ENCODE results near the gene WWC1.

WWC1 gene

DNA sequence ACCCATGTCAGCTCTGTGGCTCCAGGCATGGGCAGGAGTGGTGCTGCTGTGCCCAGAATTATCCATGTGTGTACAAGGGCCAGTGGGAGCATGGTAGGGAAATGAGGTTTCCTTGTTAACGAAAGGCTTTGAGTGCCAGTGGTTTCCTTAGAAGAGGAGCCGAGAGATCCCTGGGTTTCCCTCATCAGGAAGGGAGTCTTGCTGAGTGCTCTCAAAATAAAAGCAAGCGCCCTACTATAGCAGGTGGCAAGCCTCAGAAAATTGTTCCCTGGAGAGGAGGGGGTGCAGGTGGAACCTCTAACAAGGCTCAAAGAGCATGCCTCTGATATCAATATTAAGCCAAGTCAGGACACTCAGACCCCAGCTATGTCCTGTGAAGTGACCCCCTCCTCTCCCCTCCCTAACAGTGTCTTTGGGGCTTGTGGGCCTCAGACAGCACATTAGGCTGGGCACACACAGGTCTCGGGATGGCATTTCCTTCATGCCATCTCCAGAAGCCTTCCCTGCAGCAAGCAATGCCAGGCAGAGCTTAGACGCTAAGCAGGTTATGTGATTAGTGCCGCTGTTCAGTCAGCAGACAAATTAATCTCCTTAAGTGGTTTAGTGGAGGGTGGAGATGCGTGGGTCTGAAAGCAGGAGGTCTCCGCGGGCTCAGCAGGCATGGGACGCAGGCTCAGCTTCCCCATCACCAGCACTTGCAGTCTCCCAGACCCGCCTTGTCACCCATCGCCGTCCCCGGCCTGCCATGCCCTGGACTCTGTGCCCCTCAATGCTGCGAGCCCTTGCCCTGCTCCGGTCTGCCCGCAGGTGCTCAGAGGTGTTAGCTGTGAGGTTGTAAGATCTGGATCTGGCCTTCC lies 134.8 kb downstream of the WWC1 start:
- no peaks in the 10 kb centered on the region for H3K79me2 ChIP-seq (ENCODE audit: low read length)
- no peaks in the 10 kb centered on the region for H3K4me1 ChIP-seq (ENCODE audit: low read length)
- no peak overlapping the region for H3K4me3 ChIP-seq (ENCODE audit: low read length)
- no peaks in the 10 kb centered on the region for H3K9me3 ChIP-seq (replicated peaks; ENCODE audit: insufficient read depth, low read length)
- H3F3A ChIP-seq (ENCODE audit: insufficient read depth, low read length), result no peaks in the 10 kb centered on the region
- H3K36me3 ChIP-seq (replicated peaks; ENCODE audit: insufficient read depth, low read length), result no peaks in the 10 kb centered on the region
- TF ChIP-seq EZH2phosphoT487 (IDR thresholded peaks at IDR 0.05; ENCODE audit: low read length), result no peak
- no peak for TF ChIP-seq CTCF (IDR thresholded peaks at IDR 0.05; ENCODE audit: low read length)
- TF ChIP-seq EZH2 (optimal IDR thresholded peaks at IDR 0.05; ENCODE audit: low read depth, low read length), result no peak
- H4K20me1 ChIP-seq (ENCODE audit: insufficient read depth, low read length), result no peaks in the 10 kb centered on the region
- H3K27ac ChIP-seq (ENCODE audit: low read length), result no peak overlapping the region
- no peak overlapping the region for H3K4me2 ChIP-seq (ENCODE audit: low read depth, low read length)
- H3K9ac ChIP-seq (ENCODE audit: low read length), result no peak overlapping the region
- H3K27me3 ChIP-seq (replicated peaks; ENCODE audit: insufficient read depth, low read length), result no peaks in the 10 kb centered on the region
- no peaks in the 10 kb centered on the region for H3K9me2 ChIP-seq (replicated peaks; ENCODE audit: insufficient read depth, low read length)
- no peak for DNase-seq
- H2AFZ ChIP-seq (ENCODE audit: low read length), result no peak overlapping the region

DNA sequence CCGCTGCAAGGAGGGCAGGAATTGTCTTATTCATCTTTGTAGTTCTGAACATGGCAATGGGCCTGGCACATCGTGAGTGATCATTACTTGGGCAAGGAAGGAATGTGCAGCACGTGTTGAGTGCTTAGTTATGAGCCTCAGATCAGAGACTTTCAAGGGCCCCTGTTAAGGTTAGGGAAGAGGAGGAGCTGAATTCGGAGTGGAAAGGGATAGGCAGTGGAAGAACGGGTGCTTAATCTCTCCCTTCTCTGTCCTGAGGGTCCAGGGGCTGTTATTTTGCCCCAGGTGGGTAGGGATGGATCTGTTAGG lies 135.4 kb downstream of the WWC1 start:
- no peaks in the 10 kb centered on the region for H3K79me2 ChIP-seq (ENCODE audit: low read length)
- TF ChIP-seq CTCF (IDR thresholded peaks at IDR 0.05; ENCODE audit: low read length), result no peak
- TF ChIP-seq EZH2phosphoT487 (IDR thresholded peaks at IDR 0.05; ENCODE audit: low read length), result no peak
- H4K20me1 ChIP-seq (ENCODE audit: insufficient read depth, low read length), result no peaks in the 10 kb centered on the region
- H2AFZ ChIP-seq (ENCODE audit: low read length), result no peak overlapping the region
- H3K27ac ChIP-seq (ENCODE audit: low read length), result no peak overlapping the region
- no peaks in the 10 kb centered on the region for H3K4me1 ChIP-seq (ENCODE audit: low read length)
- no peak overlapping the region for H3K4me2 ChIP-seq (ENCODE audit: low read depth, low read length)
- H3K9me2 ChIP-seq (replicated peaks; ENCODE audit: insufficient read depth, low read length), result no peaks in the 10 kb centered on the region
- H3F3A ChIP-seq (ENCODE audit: insufficient read depth, low read length), result no peaks in the 10 kb centered on the region
- H3K9ac ChIP-seq (ENCODE audit: low read length), result no peak overlapping the region
- no peaks in the 10 kb centered on the region for H3K27me3 ChIP-seq (replicated peaks; ENCODE audit: insufficient read depth, low read length)
- H3K9me3 ChIP-seq (replicated peaks; ENCODE audit: insufficient read depth, low read length), result no peaks in the 10 kb centered on the region
- H3K36me3 ChIP-seq (replicated peaks; ENCODE audit: insufficient read depth, low read length), result no peaks in the 10 kb centered on the region
- no peak overlapping the region for H3K4me3 ChIP-seq (ENCODE audit: low read length)
- DNase-seq, result no peak

DNA sequence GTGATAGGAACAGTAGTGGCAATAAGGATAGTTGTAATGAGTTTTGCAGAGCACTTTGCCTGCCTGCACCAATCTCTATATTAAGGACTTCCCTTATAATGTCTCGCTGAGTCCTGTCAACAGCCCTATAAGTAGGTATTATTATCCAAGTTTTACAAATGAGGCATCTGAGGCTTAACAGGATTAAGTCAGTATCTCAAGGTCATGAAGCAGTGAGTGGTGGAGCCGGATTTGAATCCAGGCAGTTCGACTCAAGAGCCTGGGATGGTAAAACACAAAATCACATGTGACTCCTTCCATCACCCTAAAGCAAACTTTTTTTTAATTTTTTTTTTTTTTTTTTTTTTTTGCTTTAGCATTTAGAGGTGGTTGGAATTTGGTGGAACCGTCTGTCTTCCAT lies 135.8 kb downstream of the WWC1 start:
- H3K9me3 ChIP-seq (replicated peaks; ENCODE audit: insufficient read depth, low read length), result no peaks in the 10 kb centered on the region
- no peak for DNase-seq
- no peaks in the 10 kb centered on the region for H4K20me1 ChIP-seq (ENCODE audit: insufficient read depth, low read length)
- no peaks in the 10 kb centered on the region for H3K4me1 ChIP-seq (ENCODE audit: low read length)
- H3K9me2 ChIP-seq (replicated peaks; ENCODE audit: insufficient read depth, low read length), result no peaks in the 10 kb centered on the region
- H3K27me3 ChIP-seq (replicated peaks; ENCODE audit: insufficient read depth, low read length), result no peaks in the 10 kb centered on the region
- no peak overlapping the region for H3K9ac ChIP-seq (ENCODE audit: low read length)
- H3K27ac ChIP-seq (ENCODE audit: low read length), result no peak overlapping the region
- H3F3A ChIP-seq (ENCODE audit: insufficient read depth, low read length), result no peaks in the 10 kb centered on the region
- no peak overlapping the region for H2AFZ ChIP-seq (ENCODE audit: low read length)
- TF ChIP-seq CTCF (IDR thresholded peaks at IDR 0.05; ENCODE audit: low read length), result no peak
- no peak for TF ChIP-seq EZH2 (optimal IDR thresholded peaks at IDR 0.05; ENCODE audit: low read depth, low read length)
- no peak for TF ChIP-seq EZH2phosphoT487 (IDR thresholded peaks at IDR 0.05; ENCODE audit: low read length)
- H3K36me3 ChIP-seq (replicated peaks; ENCODE audit: insufficient read depth, low read length), result no peaks in the 10 kb centered on the region
- no peaks in the 10 kb centered on the region for H3K79me2 ChIP-seq (ENCODE audit: low read length)
- no peak overlapping the region for H3K4me2 ChIP-seq (ENCODE audit: low read depth, low read length)
- no peak overlapping the region for H3K4me3 ChIP-seq (ENCODE audit: low read length)
